Measurements from ENCODE around the gene PROSER1.

PROSER1 gene

GRCh38 chr13:39040206-39040605 is 2.3 kb upstream of the PROSER1 start:
- no peak overlapping the region for H3K4me3 ChIP-seq (ENCODE audit: low read length)
- DNase-seq (ENCODE audit: low read depth) = no peak
- TF ChIP-seq, protein P1, sequence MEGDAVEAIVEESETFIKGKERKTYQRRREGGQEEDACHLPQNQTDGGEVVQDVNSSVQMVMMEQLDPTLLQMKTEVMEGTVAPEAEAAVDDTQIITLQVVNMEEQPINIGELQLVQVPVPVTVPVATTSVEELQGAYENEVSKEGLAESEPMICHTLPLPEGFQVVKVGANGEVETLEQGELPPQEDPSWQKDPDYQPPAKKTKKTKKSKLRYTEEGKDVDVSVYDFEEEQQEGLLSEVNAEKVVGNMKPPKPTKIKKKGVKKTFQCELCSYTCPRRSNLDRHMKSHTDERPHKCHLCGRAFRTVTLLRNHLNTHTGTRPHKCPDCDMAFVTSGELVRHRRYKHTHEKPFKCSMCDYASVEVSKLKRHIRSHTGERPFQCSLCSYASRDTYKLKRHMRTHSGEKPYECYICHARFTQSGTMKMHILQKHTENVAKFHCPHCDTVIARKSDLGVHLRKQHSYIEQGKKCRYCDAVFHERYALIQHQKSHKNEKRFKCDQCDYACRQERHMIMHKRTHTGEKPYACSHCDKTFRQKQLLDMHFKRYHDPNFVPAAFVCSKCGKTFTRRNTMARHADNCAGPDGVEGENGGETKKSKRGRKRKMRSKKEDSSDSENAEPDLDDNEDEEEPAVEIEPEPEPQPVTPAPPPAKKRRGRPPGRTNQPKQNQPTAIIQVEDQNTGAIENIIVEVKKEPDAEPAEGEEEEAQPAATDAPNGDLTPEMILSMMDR (IDR thresholded peaks at IDR 0.05; ENCODE audit: insufficient read depth, low read depth, low read length, missing control alignments) = no peak

GRCh38 chr13:39039041-39039440 is 1.2 kb upstream of the PROSER1 start:
- H3K4me3 ChIP-seq (ENCODE audit: low read length) = peak overlapping the region; percentile 95

GRCh38 chr13:39038569-39039030 is 711 bp upstream of the PROSER1 start:
- peak; percentile 35 for DNase-seq (ENCODE audit: low read depth)
- TF ChIP-seq, protein P1 (IDR thresholded peaks at IDR 0.05; ENCODE audit: insufficient read depth, low read depth, low read length, missing control alignments) = no peak
- H3K4me3 ChIP-seq (ENCODE audit: low read length) = peak overlapping the region; percentile 95

More at GRCh38 chr13:39039041-39039440, 1.2 kb upstream of the PROSER1 start:
- TF ChIP-seq, protein P1 (IDR thresholded peaks at IDR 0.05; ENCODE audit: insufficient read depth, low read depth, low read length, missing control alignments) = no peak
- no peak for DNase-seq (ENCODE audit: low read depth)

DNA sequence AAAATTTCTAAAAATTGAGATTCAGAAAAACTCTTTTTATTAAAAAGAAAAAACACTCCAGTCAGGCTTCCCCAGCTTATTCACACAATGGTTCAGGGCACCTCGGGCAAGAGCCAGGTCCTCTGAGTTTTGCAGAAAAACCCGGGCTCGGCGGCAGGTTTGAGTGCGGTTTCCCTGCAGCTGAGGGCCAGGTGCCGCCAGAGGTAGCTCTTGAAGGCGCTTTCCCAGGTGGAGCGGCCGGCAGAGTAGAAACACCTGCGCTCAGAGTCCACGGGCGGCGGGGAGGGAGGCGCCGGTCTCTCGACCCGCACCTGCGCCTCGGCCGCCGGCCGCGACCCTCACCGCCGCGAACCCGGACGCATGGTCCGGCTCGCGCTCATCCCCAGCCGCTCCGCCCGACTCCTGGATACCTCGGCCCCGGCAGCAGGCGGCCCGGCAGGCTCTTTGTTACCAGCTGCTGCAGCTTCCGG is 444 bp downstream of the PROSER1 start:
- peak overlapping the region; percentile 95 for H3K4me3 ChIP-seq (ENCODE audit: low read length)
- TF ChIP-seq, protein P1 (IDR thresholded peaks at IDR 0.05; ENCODE audit: insufficient read depth, low read depth, low read length, missing control alignments) = peak; percentile 17
- DNase-seq (ENCODE audit: low read depth) = no peak

DNA sequence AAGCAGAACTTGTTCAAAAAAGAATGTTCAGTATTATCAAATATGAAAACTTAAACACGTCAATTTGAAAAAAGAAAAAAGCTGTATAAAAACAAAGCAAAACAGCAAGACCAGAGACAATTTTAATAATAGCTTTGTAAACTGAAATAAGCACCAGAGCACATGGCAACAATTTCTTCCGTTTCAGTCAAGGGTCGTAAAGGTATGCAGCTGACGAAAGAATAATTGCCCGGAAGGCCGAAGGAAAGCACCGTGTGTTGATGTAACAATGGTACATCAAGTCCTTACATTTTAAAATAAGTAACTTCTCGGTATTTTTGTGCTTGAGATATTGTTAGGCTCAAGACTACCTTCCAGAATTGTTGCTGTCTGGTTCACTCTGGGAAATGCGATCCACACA is 1.7 kb downstream of the PROSER1 start:
- TF ChIP-seq, protein P1 (IDR thresholded peaks at IDR 0.05; ENCODE audit: insufficient read depth, low read depth, low read length, missing control alignments) = no peak
- peak; percentile 48 for DNase-seq (ENCODE audit: low read depth)
- H3K4me3 ChIP-seq (ENCODE audit: low read length) = peak overlapping the region; percentile 95

- TF ChIP-seq, protein P1 (IDR thresholded peaks at IDR 0.05; ENCODE audit: insufficient read depth, low read depth, low read length, missing control alignments) = no peak
- DNase-seq (ENCODE audit: low read depth) = no peak
- H3K4me3 ChIP-seq (ENCODE audit: low read length) = peak overlapping the region; percentile 95
Observed at GRCh38 chr13:39035799-39036198, 2.1 kb downstream of the PROSER1 start.

GRCh38 chr13:39035204-39035603 is 2.7 kb downstream of the PROSER1 start:
- no peak for DNase-seq (ENCODE audit: low read depth)
- peak overlapping the region; percentile 95 for H3K4me3 ChIP-seq (ENCODE audit: low read length)
- TF ChIP-seq, protein P1 (IDR thresholded peaks at IDR 0.05; ENCODE audit: insufficient read depth, low read depth, low read length, missing control alignments) = no peak

Measured in epithelial cell of esophagus (primary cell).